ENCODE measurements around the gene RITA1. TPM values are rescaled to one million over a fixed set of nuclear protein-coding genes. Genes with fewer than 3 reads are reported as not detected.

Gene RITA1
- total and polyA plus RNA-seq, 3 donors from 2014 or later: 14.3 to 22.1 (median 20.9) TPM

- 7 to 39% methylated on average over 3 to 48 of the region's 51 CpGs for WGBS, 2 donors
- Histone ChIP-seq H3K27ac (no peak overlapping the region), H3K4me3 (peak overlapping the region; percentile 5 to 7), H3K27me3 (no peaks in the 10 kb centered on the region), H3K4me1 (no peaks in the 10 kb centered on the region), H3K36me3 (ENCODE audit: low read depth, missing control alignments) (no peaks in the 10 kb centered on the region), H3K9me3 (no peaks in the 10 kb centered on the region)
- TF ChIP-seq POLR2A (IDR thresholded peaks at IDR 0.05): no peak
- no peak for TF ChIP-seq CTCF (IDR thresholded peaks at IDR 0.05)
- no peak for DNase-seq
- intact Hi-C loops (cut with DNase I; ENCODE audit: low total_unique reads): loop anchor here (10.0 kb wide), 1 partner anchor 100 kb away; the partner anchor contains the start of gene DTX1
Measured at GRCh38 chr12:113154351-113154973, 31.1 kb upstream of the RITA1 start.

- no peaks in the 10 kb centered on the region for H3K4me1 ChIP-seq
- no peak overlapping the region for H3K4me3 ChIP-seq
- WGBS, 2 donors: 62 to 75% methylated on average over 7 to 12 of the region's 12 CpGs
- TF ChIP-seq POLR2A (IDR thresholded peaks at IDR 0.05) (no peak), CTCF (IDR thresholded peaks at IDR 0.05) (no peak)
- DNase-seq: no peak
- H3K36me3 ChIP-seq (ENCODE audit: low read depth, missing control alignments): no peaks in the 10 kb centered on the region
- H3K9me3 ChIP-seq: no peaks in the 10 kb centered on the region
- H3K27me3 ChIP-seq: no peaks in the 10 kb centered on the region
- intact Hi-C loops (cut with DNase I; ENCODE audit: low total_unique reads): loop anchor here (10.0 kb wide), 1 partner anchor 100 kb away; the partner anchor contains the start of gene DTX1
- no peak overlapping the region for H3K27ac ChIP-seq
Measured at GRCh38 chr12:113155060-113155459, 30.5 kb upstream of the RITA1 start.

- H3K27me3 ChIP-seq: no peaks in the 10 kb centered on the region
- intact Hi-C loops (cut with DNase I; ENCODE audit: low total_unique reads): loop anchor here (10.0 kb wide), 1 partner anchor 101 kb away; the partner anchor contains the start of gene DTX1
- H3K4me3 ChIP-seq: no peak overlapping the region
- WGBS, 2 donors: 76 to 86% methylated on average over 7 of the region's 7 CpGs
- TF ChIP-seq CTCF (IDR thresholded peaks at IDR 0.05): no peak
- TF ChIP-seq POLR2A (IDR thresholded peaks at IDR 0.05): no peak
- H3K36me3 ChIP-seq (ENCODE audit: low read depth, missing control alignments): no peaks in the 10 kb centered on the region
- H3K4me1 ChIP-seq: no peaks in the 10 kb centered on the region
- DNase-seq: no peak
- no peaks in the 10 kb centered on the region for H3K9me3 ChIP-seq
- H3K27ac ChIP-seq: no peak overlapping the region
Measured at GRCh38 chr12:113155646-113156045, 29.9 kb upstream of the RITA1 start.

- 87 to 88% methylated on average over 12 of the region's 12 CpGs for WGBS, 2 donors
- H3K4me1 ChIP-seq: peaks cover 5% of the 10 kb centered on the region
- no peak for DNase-seq
- no peaks in the 10 kb centered on the region for H3K27me3 ChIP-seq
- H3K27ac ChIP-seq: no peak overlapping the region
- no peak for TF ChIP-seq POLR2A (IDR thresholded peaks at IDR 0.05)
- no peak for TF ChIP-seq CTCF (IDR thresholded peaks at IDR 0.05)
- intact Hi-C loops (cut with DNase I; ENCODE audit: low total_unique reads): loop anchor here (10.0 kb wide), 1 partner anchor 103 kb away; the partner anchor contains the start of gene DTX1
- H3K4me3 ChIP-seq: no peak overlapping the region
- H3K36me3 ChIP-seq (ENCODE audit: low read depth, missing control alignments): no peaks in the 10 kb centered on the region
- H3K9me3 ChIP-seq: no peaks in the 10 kb centered on the region
Measured at GRCh38 chr12:113157218-113157859, 28.2 kb upstream of the RITA1 start.

Measured in testis (tissue), 3 donors.